Muscle of back (tissue), 13 donors: ENCODE results near the gene SSTR4. TPM values are rescaled to one million over a fixed set of nuclear protein-coding genes. Genes with fewer than 3 reads are reported as not detected.
"Not testable (repeated sequence)": the region's sequence is repeated elsewhere in the genome, so short reads cannot be mapped to it uniquely, and the experiment has no call there.

Experiments used
- DNase-seq, 3 donors: peaks; one replicate each; pipeline versions ENCODE4 v3.0.0 to v3.0.0-alpha.2; 2013
- long read RNA-seq, 9 donors: transcript quantifications; one replicate each; lab custom pipeline, GENCODE V29; 2026
- polyA plus RNA-seq, 10 donors: library from polyadenylated mRNA; unstranded; fragments of 120-200 nt; gene quantifications; one replicate each; pipeline ENCODE4 v1.2.1, GENCODE V29; 2013; ENCODE audit not compliant: insufficient read length in 10 of 10

SSTR4 gene
- not detected for polyA plus RNA-seq
- long read RNA-seq, donor 1: 0 reads
- long read RNA-seq, donor 2: 0 reads
- long read RNA-seq, donor 3: 0 reads
- long read RNA-seq, donor 4: 0 reads
- long read RNA-seq, donor 5: 0 reads
- long read RNA-seq, donor 6: 0 reads
- long read RNA-seq, donor 7: 0 reads
- long read RNA-seq, donor 8: 0 reads
- long read RNA-seq, donor 9: 0 reads

GRCh38 chr20:23034721-23035671 lies at the start of gene SSTR4:
TSS of gene SSTR4 (plus strand) at chr20:23035312. CDS start at chr20:23035484, 172 bp downstream.
- peak in 1 of 3 donors; percentile 52 for DNase-seq

GRCh38 chr20:22986601-22987000 lies 48.5 kb upstream of the SSTR4 start:
- no peak for DNase-seq

- DNase-seq: not testable (repeated sequence)
These were observed 43.7 kb upstream of the SSTR4 start for GRCh38 chr20:22991424-22991823.

GRCh38 chr20:22993823-22994222 lies 41.3 kb upstream of the SSTR4 start:
- no peak for DNase-seq

- DNase-seq: no peak
These were observed 39.2 kb upstream of the SSTR4 start for GRCh38 chr20:22995923-22996322.

GRCh38 chr20:22998476-22998875 lies 36.6 kb upstream of the SSTR4 start:
- DNase-seq: no peak

- DNase-seq: peak in 1 of 3 donors; percentile 17
These were observed 35.4 kb upstream of the SSTR4 start for GRCh38 chr20:22999756-23000155.

GRCh38 chr20:23000232-23000947 lies 34.7 kb upstream of the SSTR4 start:
- DNase-seq: no peak

- no peak for DNase-seq
These were observed 32.8 kb upstream of the SSTR4 start for GRCh38 chr20:23002276-23002675.

- DNase-seq: no peak
These were observed 32.0 kb upstream of the SSTR4 start for GRCh38 chr20:23003077-23003635.

- no peak for DNase-seq
These were observed 31.1 kb upstream of the SSTR4 start for GRCh38 chr20:23003881-23004460.

- DNase-seq: no peak
These were observed 29.3 kb upstream of the SSTR4 start for GRCh38 chr20:23005776-23006175.

- no peak for DNase-seq
These were observed 27.6 kb upstream of the SSTR4 start for GRCh38 chr20:23007462-23007861.

- DNase-seq: no peak
These were observed 27.0 kb upstream of the SSTR4 start for GRCh38 chr20:23007886-23008655.

- DNase-seq: no peak
These were observed 26.4 kb upstream of the SSTR4 start for GRCh38 chr20:23008667-23009066.

- DNase-seq: no peak
These were observed 25.5 kb upstream of the SSTR4 start for GRCh38 chr20:23009636-23010035.

- DNase-seq: no peak
These were observed 25.0 kb upstream of the SSTR4 start for GRCh38 chr20:23010096-23010495.

GRCh38 chr20:23011008-23011721 lies 23.9 kb upstream of the SSTR4 start:
- no peak for DNase-seq

GRCh38 chr20:23013429-23013828 lies 21.7 kb upstream of the SSTR4 start:
- DNase-seq: peak in 1 of 3 donors; percentile 19

GRCh38 chr20:23017516-23017915 lies 17.6 kb upstream of the SSTR4 start:
- DNase-seq: no peak
